Myocyte (in vitro differentiated cells): ENCODE measurements around the gene OR10C1. TPM values are rescaled to one million over a fixed set of nuclear protein-coding genes. Genes with fewer than 3 reads are reported as not detected.

Experiments
- DNase-seq: peaks from one replicate; pipeline ENCODE4 v3.0.0-alpha.2; 2012; ENCODE audit warnings: low read depth
- total RNA-seq: library from RNA; depleted of rRNA; stranded (reverse); fragments of >200 nt; gene quantifications from 2 replicates; pipeline ENCODE4 v1.2.3, GENCODE V29; 2014

OR10C1 gene
- total RNA-seq, 1 donor from 2014 or later: not detected

- DNase-seq: no peak
Observed at GRCh38 chr6:29477923-29478450, 38.9 kb downstream of the OR10C1 start.

DNA sequence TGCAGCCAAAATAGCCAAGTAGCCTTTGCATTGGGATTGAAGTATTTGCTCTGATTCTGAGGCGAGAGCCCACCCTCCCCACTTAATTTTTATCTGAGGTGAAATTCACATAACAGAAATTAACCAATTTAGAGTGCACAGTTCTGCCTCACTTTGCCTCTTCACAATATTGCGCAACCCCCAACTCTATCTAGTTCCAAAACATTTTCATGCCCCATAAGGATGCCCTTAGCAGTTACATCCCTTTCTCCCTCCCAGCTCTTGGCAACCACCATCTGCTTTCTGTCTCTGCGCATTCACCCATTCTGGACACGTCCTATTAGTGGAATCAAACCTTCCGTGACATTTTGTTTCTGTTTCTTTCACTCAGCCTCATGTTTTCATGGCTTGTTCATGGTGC lies 39.6 kb downstream of the OR10C1 start:
- no peak for DNase-seq

GRCh38 chr6:29479560-29479959 lies 40.5 kb downstream of the OR10C1 start:
- no peak for DNase-seq

GRCh38 chr6:29483186-29483585 lies 44.1 kb downstream of the OR10C1 start:
- no peak for DNase-seq

DNA sequence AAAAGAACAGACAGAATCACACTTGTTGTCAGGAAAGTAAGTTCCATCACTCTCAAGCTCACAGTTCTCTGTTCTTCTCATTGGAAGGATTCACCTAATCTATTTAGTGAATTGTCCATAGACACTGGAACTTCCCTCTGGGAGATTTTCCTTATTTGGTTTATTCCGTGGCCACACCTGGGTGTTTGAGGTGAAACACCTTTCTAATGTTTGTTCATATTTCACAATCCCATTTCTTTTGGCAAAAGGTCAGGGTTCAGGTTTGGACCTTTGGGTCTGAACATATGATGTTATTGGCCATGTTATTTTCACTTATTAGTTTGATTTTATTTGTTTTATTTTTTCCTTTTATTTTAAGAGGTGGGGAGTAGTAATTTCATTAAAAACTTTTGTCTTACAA lies 44.6 kb downstream of the OR10C1 start:
- DNase-seq: no peak

DNA sequence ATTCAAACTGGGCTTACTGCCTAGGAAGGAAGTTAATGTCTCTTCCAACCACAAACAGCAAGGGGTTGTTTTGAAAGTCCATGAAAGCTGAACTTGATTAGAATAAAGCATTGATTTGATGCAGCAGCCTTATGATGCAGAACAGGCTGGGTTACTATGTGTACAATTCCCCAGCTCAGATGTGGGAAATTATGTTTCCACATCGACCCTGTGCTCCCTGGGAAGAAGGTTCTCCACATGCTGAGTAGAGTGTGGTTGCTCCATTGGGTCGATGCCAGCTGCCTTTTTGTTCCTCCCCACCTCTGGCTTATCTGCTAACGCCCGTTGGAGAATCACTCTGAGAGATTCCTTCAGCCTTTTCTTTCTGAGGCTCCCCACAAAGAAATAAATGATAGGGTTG lies 47.5 kb downstream of the OR10C1 start:
- DNase-seq: no peak

DNA sequence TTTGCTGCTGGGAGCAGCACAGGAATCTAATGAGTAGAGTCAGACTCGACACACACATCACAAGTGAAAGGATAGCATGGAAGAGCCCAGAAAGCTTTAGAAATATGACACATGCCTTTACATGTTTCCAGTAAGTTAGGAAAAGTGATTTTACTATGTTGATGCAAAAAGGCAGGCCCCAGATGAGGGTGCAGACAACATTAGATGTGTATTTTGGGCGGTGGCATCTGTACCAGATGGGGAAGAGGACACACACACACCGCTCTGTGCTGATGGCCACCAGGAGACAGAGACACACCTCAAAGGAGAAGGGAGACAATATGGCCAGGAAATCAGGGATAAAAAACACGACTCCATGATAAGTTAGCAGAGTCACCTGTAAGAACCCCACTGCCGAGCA lies 48.0 kb downstream of the OR10C1 start:
- no peak for DNase-seq

DNA sequence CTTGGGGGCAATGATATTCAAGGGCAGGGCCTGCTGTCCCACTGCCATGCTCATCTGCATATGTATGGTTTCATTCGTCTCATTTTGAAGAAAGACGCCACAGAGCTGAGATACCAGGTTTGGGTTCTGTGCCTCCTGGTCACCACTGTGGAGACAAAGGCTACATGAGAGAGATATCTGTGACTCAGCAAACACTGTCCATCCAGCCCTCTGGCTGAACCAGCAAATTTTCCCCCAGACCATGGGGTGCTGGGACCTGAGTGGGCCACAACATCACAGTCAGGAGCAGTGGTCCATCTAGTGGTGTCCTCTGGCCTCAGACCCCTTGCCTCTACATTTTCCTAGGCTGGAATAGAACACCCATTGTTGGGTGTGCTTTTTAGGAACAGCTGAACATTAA lies 48.6 kb downstream of the OR10C1 start, which contains the start of gene MAS1L:
Gene MAS1L (minus strand): TSS at position 297 of the 400 bp plus-strand sequence. CDS start 54 bp downstream, at position 243.
- DNase-seq: no peak

- no peak for DNase-seq
Observed at GRCh38 chr6:29488874-29489273, 49.8 kb downstream of the OR10C1 start.

DNA sequence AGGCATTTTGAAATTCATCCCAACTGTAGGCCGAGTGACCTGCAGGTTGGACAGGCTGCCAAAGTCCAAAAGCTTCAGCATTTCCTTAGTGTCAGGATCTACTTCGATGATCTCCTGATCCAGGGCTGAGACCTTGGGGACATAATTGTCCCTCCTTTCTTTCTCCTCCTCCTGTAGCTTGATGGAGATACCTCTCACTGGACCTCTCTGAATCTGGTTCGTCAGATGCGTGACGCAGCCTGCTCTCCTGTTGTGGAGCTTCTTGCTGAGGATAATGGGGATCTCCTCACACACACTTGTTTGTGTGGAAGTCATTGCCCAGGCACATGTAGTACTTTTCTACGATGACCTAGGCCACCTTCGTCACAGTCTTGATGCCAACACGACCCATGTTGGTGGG lies 50.2 kb downstream of the OR10C1 start:
- DNase-seq: no peak

- no peak for DNase-seq
Observed at GRCh38 chr6:29490055-29490454, 50.9 kb downstream of the OR10C1 start.

DNA sequence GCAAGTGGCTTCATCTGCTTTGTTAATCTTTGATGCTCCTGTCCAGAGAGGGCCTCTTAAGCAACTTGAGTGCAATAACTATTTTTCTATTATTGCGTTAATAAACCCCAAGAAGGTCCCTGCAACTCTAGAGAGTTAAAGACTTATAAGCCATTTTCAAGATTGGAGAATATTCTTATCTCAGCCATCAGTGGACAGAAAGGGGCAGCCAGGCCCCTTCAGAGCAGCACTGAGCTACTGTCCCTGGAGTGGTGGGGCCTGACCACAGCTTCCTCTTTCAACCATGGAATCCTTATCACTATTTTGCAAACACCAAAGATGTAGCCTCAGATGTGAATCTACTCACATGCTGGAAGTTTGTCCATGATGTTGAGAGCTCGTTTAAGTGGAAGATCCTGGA lies 51.4 kb downstream of the OR10C1 start:
- DNase-seq: no peak

Other genes with a start within 250 kb of the OR10C1 start
- not detected in 2 replicates for gene OR14J1, start 137.6 kb upstream of the OR10C1 start, total RNA-seq
- gene OR5V1, start 70.4 kb upstream of the OR10C1 start, total RNA-seq: not detected in 2 replicates
- not detected in 2 replicates for gene OR12D3, start 64.0 kb upstream of the OR10C1 start, total RNA-seq
- not detected in 2 replicates for gene OR12D2, start 43.7 kb upstream of the OR10C1 start, total RNA-seq
- not detected in 2 replicates for gene OR12D1, start 24.4 kb upstream of the OR10C1 start, total RNA-seq
- gene OR11A1, start 17.8 kb downstream of the OR10C1 start, total RNA-seq: not detected in 2 replicates
- gene OR2H1, start 17.8 kb downstream of the OR10C1 start, total RNA-seq: not detected in 2 replicates
- not detected in 2 replicates for gene MAS1L, start 48.6 kb downstream of the OR10C1 start, total RNA-seq
- not detected in 2 replicates for gene UBD, start 120.4 kb downstream of the OR10C1 start, total RNA-seq
- gene OR2H2, start 145.8 kb downstream of the OR10C1 start, total RNA-seq: not detected in 2 replicates
- gene GABBR1, start 193.9 kb downstream of the OR10C1 start, total RNA-seq: 5.7 and 7.8 TPM in 2 replicates
- gene MOG, start 217.8 kb downstream of the OR10C1 start, total RNA-seq: not detected in 2 replicates
- not detected in 2 replicates for gene ZFP57, start 241.8 kb downstream of the OR10C1 start, total RNA-seq